SK-N-SH treated with all-trans-retinoic acid at 6 μM for 48 hours (cell line): Measurements from ENCODE around the gene WASF2.

Source experiments
- ATAC-seq: fragments of 200-7000 bp; cut with Tn5 transposase; 3 replicates; pipeline ENCODE4 v1.9.1; 2020; ENCODE audit warnings: mild to moderate bottlenecking, moderate library complexity
- BACH2 ChIP-seq: fragments of 250-450 bp; sonication (Bioruptor Pico); IDR thresholded peaks from 2 replicates; pipeline ENCODE4 v1.9.0; 2021; ENCODE audit warnings: mild to moderate bottlenecking, borderline replicate concordance
- CSDC2 ChIP-seq: fragments of 250-450 bp; sonication (Bioruptor Pico); IDR thresholded peaks from 2 replicates; pipeline ENCODE4 v1.5.0; 2020; ENCODE audit warnings: mild to moderate bottlenecking, moderate library complexity
- ESRRG ChIP-seq: fragments of 250-450 bp; sonication (Bioruptor Pico); IDR thresholded peaks from 2 replicates; pipeline ENCODE4 v1.6.1; 2021; ENCODE audit warnings: mild to moderate bottlenecking
- GLIS3 ChIP-seq: fragments of 250-450 bp; sonication (Bioruptor Pico); IDR thresholded peaks from 2 replicates; pipeline ENCODE4 v1.5.0; 2020; ENCODE audit warnings: mild to moderate bottlenecking, moderate library complexity
- ISL1 ChIP-seq: fragments of 250-450 bp; sonication (Bioruptor Pico); IDR thresholded peaks from 2 replicates; pipeline ENCODE4 v2.1.2; 2022; ENCODE audit warnings: mild to moderate bottlenecking, moderate library complexity
- OSR1 ChIP-seq: fragments of 250-450 bp; sonication (Bioruptor Pico); IDR thresholded peaks from 2 replicates; pipeline ENCODE4 v1.8.0; 2022; ENCODE audit warnings: moderate library complexity, mild to moderate bottlenecking, inconsistent platforms
- PPARA ChIP-seq: fragments of 250-450 bp; sonication (Bioruptor Pico); IDR thresholded peaks from 2 replicates; pipeline ENCODE4 v1.5.0; 2020; ENCODE audit warnings: mild to moderate bottlenecking, borderline replicate concordance
- RARB ChIP-seq: fragments of 250-450 bp; sonication (Bioruptor Pico); IDR thresholded peaks from 2 replicates; pipeline ENCODE4 v1.8.0; 2021; ENCODE audit warnings: mild to moderate bottlenecking, moderate library complexity
- SNAI2 ChIP-seq: fragments of 250-450 bp; sonication (Bioruptor Pico); IDR thresholded peaks from 2 replicates; pipeline ENCODE4 v1.5.0; 2020; ENCODE audit warnings: mild to moderate bottlenecking, moderate library complexity
- TCF4 ChIP-seq: fragments of 250-450 bp; sonication (Bioruptor Pico); IDR thresholded peaks from 2 replicates; pipeline ENCODE4 v1.8.0; 2021; ENCODE audit warnings: mild to moderate bottlenecking, moderate library complexity, borderline replicate concordance
- TOX ChIP-seq: fragments of 250-450 bp; sonication (Bioruptor Pico); IDR thresholded peaks from 2 replicates; pipeline ENCODE4 v1.8.0; 2021; ENCODE audit warnings: mild to moderate bottlenecking, moderate library complexity, borderline replicate concordance
- ZC3H10 ChIP-seq: fragments of 250-450 bp; sonication (Bioruptor Pico); IDR thresholded peaks from 2 replicates; pipeline ENCODE4 v1.5.1; 2021; ENCODE audit warnings: mild to moderate bottlenecking, moderate library complexity
- ZFP3 ChIP-seq: fragments of 250-450 bp; sonication (Bioruptor Pico); IDR thresholded peaks from 2 replicates; pipeline ENCODE4 v1.5.0; 2020; ENCODE audit warnings: mild to moderate bottlenecking, moderate library complexity
- ZFP30 ChIP-seq: fragments of 450-650 bp; formaldehyde crosslinking; IDR thresholded peaks from 2 replicates; pipeline ENCODE4 v1.5.0; 2022; ENCODE audit warnings: mild to moderate bottlenecking, moderate library complexity
- ZNF70 ChIP-seq: fragments of 450-650 bp; formaldehyde crosslinking; IDR thresholded peaks from 2 replicates; pipeline ENCODE4 v1.5.0; 2020; ENCODE audit warnings: mild to moderate bottlenecking, moderate library complexity
- ZNF8 ChIP-seq: fragments of 450-650 bp; formaldehyde crosslinking; IDR thresholded peaks from 2 replicates; pipeline ENCODE4 v1.5.0; 2020; ENCODE audit warnings: mild to moderate bottlenecking, moderate library complexity
- TF ChIP-seq, protein P1 (sequence below): fragments of 250-450 bp; sonication (Bioruptor Pico); IDR thresholded peaks from 2 replicates; pipeline ENCODE4 v1.5.1; 2020; ENCODE audit warnings: low read depth, mild to moderate bottlenecking, moderate library complexity
- TF ChIP-seq, protein P2 (sequence below): fragments of 250-450 bp; sonication (Bioruptor Pico); IDR thresholded peaks from 2 replicates; pipeline ENCODE4 v1.8.0; 2021; ENCODE audit warnings: low read depth, mild to moderate bottlenecking, moderate library complexity, borderline replicate concordance
- TF ChIP-seq, protein P3 (sequence below): fragments of 250-450 bp; sonication (Bioruptor Pico); IDR thresholded peaks from 2 replicates; pipeline ENCODE4 v1.8.0; 2020; ENCODE audit warnings: mild to moderate bottlenecking, moderate library complexity, borderline replicate concordance

WASF2 gene

GRCh38 chr1:27520651-27521050 lies 30.7 kb upstream of the WASF2 start (continued):
- TF ChIP-seq, protein P1, sequence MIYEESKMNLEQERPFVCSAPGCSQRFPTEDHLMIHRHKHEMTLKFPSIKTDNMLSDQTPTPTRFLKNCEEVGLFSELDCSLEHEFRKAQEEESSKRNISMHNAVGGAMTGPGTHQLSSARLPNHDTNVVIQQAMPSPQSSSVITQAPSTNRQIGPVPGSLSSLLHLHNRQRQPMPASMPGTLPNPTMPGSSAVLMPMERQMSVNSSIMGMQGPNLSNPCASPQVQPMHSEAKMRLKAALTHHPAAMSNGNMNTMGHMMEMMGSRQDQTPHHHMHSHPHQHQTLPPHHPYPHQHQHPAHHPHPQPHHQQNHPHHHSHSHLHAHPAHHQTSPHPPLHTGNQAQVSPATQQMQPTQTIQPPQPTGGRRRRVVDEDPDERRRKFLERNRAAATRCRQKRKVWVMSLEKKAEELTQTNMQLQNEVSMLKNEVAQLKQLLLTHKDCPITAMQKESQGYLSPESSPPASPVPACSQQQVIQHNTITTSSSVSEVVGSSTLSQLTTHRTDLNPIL, result no peak
- no peak for TF ChIP-seq OSR1 (CRISPR knock-in tag)

DNA sequence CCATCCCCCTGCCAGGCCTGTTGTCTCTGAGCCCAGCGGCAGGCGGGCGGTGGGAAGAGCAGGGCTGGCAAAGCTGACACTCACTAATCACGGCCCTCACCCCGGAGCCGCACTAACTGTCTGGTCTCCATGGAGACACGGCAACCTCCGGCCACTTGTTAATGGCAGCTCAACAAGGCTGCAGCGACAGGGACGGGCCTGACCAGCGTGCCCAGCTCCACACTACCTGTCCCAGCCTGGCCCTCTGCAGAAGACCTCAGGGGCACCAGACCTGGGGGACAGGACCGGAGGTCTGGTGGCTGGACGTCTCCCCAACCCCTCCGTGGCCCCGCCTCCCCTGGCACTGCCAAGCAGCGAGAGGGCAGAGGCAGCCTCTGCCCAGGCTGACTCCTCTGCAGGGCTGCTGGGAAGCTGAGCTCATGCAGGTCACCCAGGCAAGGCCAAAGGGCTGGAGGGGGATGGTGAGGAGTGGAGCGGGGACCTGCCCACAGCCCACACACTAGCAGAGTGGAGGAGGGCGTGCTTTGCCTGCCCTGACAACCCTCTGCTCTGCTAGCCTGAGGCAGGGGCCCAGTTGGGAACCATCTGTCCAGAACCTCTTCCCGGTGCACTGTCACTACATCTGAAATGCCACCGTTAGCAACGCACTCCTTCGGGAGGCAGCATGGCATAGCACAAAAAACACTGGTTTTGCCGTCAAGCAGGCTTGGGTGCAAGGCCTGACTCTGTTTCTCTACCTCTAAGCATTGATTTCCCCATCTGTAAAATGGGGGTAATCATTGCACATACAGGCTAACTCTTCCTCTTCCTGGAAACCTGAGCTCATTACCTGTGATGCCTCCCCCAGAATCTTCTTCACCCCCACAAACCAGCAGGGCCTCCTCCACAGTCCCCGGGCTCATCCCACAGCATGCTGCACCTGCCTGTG lies 29.6 kb upstream of the WASF2 start:
- no peak for TF ChIP-seq ESRRG (CRISPR knock-in tag)
- TF ChIP-seq RARB, result no peak
- TF ChIP-seq TOX (CRISPR knock-in tag), result no peak
- TF ChIP-seq ZFP3 (CRISPR knock-in tag), result no peak
- TF ChIP-seq ZC3H10 (CRISPR knock-in tag), result no peak
- ATAC-seq, result peak; percentile 60

- ATAC-seq, result no peak
- TF ChIP-seq ZC3H10 (CRISPR knock-in tag) (no peak), BACH2 (CRISPR knock-in tag) (no peak)
These were observed 28.8 kb upstream of the WASF2 start for GRCh38 chr1:27518808-27519207.

- ATAC-seq, result no peak
- TF ChIP-seq, protein P2, sequence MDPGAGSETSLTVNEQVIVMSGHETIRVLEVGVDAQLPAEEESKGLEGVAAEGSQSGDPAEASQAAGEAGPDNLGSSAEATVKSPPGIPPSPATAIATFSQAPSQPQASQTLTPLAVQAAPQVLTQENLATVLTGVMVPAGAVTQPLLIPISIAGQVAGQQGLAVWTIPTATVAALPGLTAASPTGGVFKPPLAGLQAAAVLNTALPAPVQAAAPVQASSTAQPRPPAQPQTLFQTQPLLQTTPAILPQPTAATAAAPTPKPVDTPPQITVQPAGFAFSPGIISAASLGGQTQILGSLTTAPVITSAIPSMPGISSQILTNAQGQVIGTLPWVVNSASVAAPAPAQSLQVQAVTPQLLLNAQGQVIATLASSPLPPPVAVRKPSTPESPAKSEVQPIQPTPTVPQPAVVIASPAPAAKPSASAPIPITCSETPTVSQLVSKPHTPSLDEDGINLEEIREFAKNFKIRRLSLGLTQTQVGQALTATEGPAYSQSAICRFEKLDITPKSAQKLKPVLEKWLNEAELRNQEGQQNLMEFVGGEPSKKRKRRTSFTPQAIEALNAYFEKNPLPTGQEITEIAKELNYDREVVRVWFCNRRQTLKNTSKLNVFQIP (CRISPR knock-in tag), result no peak
- TF ChIP-seq RARB (no peak), ISL1 (CRISPR knock-in tag) (no peak), GLIS3 (no peak), TCF4 (CRISPR knock-in tag) (no peak), ZFP30 (CRISPR knock-in tag) (no peak), ZNF8 (CRISPR knock-in tag) (no peak), CSDC2 (CRISPR knock-in tag) (no peak), ZFP3 (CRISPR knock-in tag) (no peak), BACH2 (CRISPR knock-in tag) (no peak), ZNF70 (no peak)
These were observed 28.1 kb upstream of the WASF2 start for GRCh38 chr1:27517907-27518718.

DNA sequence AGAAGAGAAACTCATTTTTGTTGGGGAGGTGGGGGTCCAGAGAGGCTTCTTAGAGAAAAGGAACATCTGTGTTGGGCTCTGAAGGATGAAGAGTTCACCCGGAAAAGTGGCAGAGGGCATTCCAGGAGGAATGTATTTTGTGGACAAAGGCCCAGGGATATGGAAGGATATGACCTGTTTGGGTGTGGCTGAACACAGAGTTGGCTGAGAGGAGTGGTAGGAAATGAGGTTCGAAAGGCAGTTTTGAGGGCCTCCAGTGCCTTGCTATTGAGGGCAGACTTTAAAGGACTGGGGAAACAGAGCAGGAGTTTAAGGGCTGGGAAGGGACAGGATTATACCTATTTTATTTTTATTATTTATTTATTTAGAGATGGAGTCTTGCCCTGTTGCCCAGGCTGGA lies 27.3 kb upstream of the WASF2 start:
- TF ChIP-seq ZNF8 (CRISPR knock-in tag) (no peak), SNAI2 (CRISPR knock-in tag) (no peak), ZNF70 (no peak), TOX (CRISPR knock-in tag) (no peak), BACH2 (CRISPR knock-in tag) (no peak), CSDC2 (CRISPR knock-in tag) (no peak), ISL1 (CRISPR knock-in tag) (no peak), ZFP30 (CRISPR knock-in tag) (no peak), ZC3H10 (CRISPR knock-in tag) (no peak), PPARA (CRISPR knock-in tag) (no peak), OSR1 (CRISPR knock-in tag) (no peak), RARB (no peak), TCF4 (CRISPR knock-in tag) (no peak), ESRRG (CRISPR knock-in tag) (no peak)
- TF ChIP-seq, protein P3, sequence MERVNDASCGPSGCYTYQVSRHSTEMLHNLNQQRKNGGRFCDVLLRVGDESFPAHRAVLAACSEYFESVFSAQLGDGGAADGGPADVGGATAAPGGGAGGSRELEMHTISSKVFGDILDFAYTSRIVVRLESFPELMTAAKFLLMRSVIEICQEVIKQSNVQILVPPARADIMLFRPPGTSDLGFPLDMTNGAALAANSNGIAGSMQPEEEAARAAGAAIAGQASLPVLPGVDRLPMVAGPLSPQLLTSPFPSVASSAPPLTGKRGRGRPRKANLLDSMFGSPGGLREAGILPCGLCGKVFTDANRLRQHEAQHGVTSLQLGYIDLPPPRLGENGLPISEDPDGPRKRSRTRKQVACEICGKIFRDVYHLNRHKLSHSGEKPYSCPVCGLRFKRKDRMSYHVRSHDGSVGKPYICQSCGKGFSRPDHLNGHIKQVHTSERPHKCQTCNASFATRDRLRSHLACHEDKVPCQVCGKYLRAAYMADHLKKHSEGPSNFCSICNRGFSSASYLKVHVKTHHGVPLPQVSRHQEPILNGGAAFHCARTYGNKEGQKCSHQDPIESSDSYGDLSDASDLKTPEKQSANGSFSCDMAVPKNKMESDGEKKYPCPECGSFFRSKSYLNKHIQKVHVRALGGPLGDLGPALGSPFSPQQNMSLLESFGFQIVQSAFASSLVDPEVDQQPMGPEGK (CRISPR knock-in tag), result no peak
- TF ChIP-seq, protein P2 (CRISPR knock-in tag), result no peak
- TF ChIP-seq, protein P1, result no peak
- TF ChIP-seq, all 23 proteins: peak for 0
- ATAC-seq, result no peak
